Stimulated activated CD4-positive, alpha-beta T cell treated with anti-CD3 and anti-CD28 coated beads, Interleukin-15, amount 100 ng/mL, for 24 hours (primary cell): Measurements from ENCODE around the gene MAPK8IP2.
"Not testable (repeated sequence)": the region's sequence is repeated elsewhere in the genome, so short reads cannot be mapped to it uniquely, and the experiment has no call there.

Experiments
- DNase-seq: peaks from one replicate; pipeline ENCODE4 v3.0.0-alpha.2; 2020

The MAPK8IP2 gene

GRCh38 chr22:50641696-50642607 is 41.4 kb downstream of the MAPK8IP2 start:
- DNase-seq = no peak

- DNase-seq = not testable (repeated sequence)
These were observed 42.6 kb downstream of the MAPK8IP2 start for GRCh38 chr22:50643021-50643820.

GRCh38 chr22:50643821-50644101 is 43.2 kb downstream of the MAPK8IP2 start:
- DNase-seq = not testable (repeated sequence)

GRCh38 chr22:50653256-50653655 is 52.7 kb downstream of the MAPK8IP2 start:
- DNase-seq = no peak

- not testable (repeated sequence) for DNase-seq
These were observed 54.1 kb downstream of the MAPK8IP2 start for GRCh38 chr22:50654664-50655063.

- no peak for DNase-seq
These were observed 55.8 kb downstream of the MAPK8IP2 start for GRCh38 chr22:50656122-50657070.

- DNase-seq = no peak
These were observed 57.3 kb downstream of the MAPK8IP2 start for GRCh38 chr22:50657925-50658324.

- DNase-seq = not testable (repeated sequence)
These were observed 59.1 kb downstream of the MAPK8IP2 start for GRCh38 chr22:50659711-50660110.

- no peak for DNase-seq
These were observed 59.7 kb downstream of the MAPK8IP2 start for GRCh38 chr22:50660306-50660705.
